Aorta (tissue), 5 donors: ENCODE results near the gene BICDL2. TPM values are rescaled to one million over a fixed set of nuclear protein-coding genes. Genes with fewer than 3 reads are reported as not detected.

ENCODE experiments used
- ATAC-seq: fragments of 200-7000 bp; cut with Tn5 transposase; one replicate; pipeline ENCODE4 v1.9.1; 2022; ENCODE audit warnings: moderate library complexity; ENCODE audit not compliant: low FRiP score
- DNase-seq, 2 donors: peaks; one replicate each; pipeline ENCODE4 v3.0.0-alpha.2; 2020
- H3K27ac ChIP-seq, 2 donors: one replicate each; pipeline ENCODE4 v1.5.1; 2013; ENCODE audit warnings: low read length in 2 of 2, mild to moderate bottlenecking in 2 of 2, moderate library complexity in 2 of 2, control low read depth in 1 of 2, inconsistent platforms in 1 of 2, low read depth in 1 of 2
- H3K27me3 ChIP-seq, 2 donors: one replicate each; pipeline ENCODE4 v1.6.1; 2013; ENCODE audit warnings: control low read depth in 1 of 2, low read length in 1 of 2, mild to moderate bottlenecking in 1 of 2, moderate library complexity in 1 of 2; ENCODE audit not compliant: insufficient read depth in 2 of 2, control insufficient read depth in 1 of 2
- H3K36me3 ChIP-seq, 2 donors: one replicate each; pipeline ENCODE4 v1.6.1; 2013; ENCODE audit warnings: control low read depth in 1 of 2, low read length in 1 of 2, mild to moderate bottlenecking in 1 of 2; ENCODE audit not compliant: insufficient read depth in 2 of 2, control insufficient read depth in 1 of 2
- H3K4me1 ChIP-seq, 2 donors: one replicate each; pipeline ENCODE4 v1.6.1; 2013; ENCODE audit warnings: low read length in 2 of 2, control low read depth in 1 of 2, mild to moderate bottlenecking in 1 of 2, moderate library complexity in 1 of 2; ENCODE audit not compliant: insufficient read depth in 2 of 2, control insufficient read depth in 1 of 2
- H3K4me3 ChIP-seq, 2 donors: one replicate each; pipeline ENCODE4 v1.5.1; 2013; ENCODE audit warnings: low read length in 2 of 2, control low read depth in 1 of 2, mild to moderate bottlenecking in 1 of 2
- H3K9me3 ChIP-seq: one replicate; pipeline ENCODE4 v1.6.1; 2013; ENCODE audit warnings: mild to moderate bottlenecking, low read length; ENCODE audit not compliant: control insufficient read depth
- WGBS, 2 donors: extraction: QIAGEN DNeasy Blood & Tissue Kit; methylation state at CpG; one replicate each; pipeline ENCODE4 v1.1.7; 2013; 5-methylcytosine and 5-hydroxymethylcytosine counted together
- intact Hi-C, 2 donors: fragments of 100-400 bp; cut with DNase I; formaldehyde crosslinking; loops; one replicate each; pipeline versions ENCODE4 v1.14.2 to v1.15.0; 2022
- polyA plus RNA-seq, 2 donors: library from polyadenylated mRNA; stranded (reverse); fragments of 200-250 nt; gene quantifications; one replicate each; pipeline ENCODE4 v1.2.3, GENCODE V29; 2013
- total RNA-seq, 2 donors: library from RNA; stranded (reverse); fragmentation: NEBNext Ultra II Directional; extraction: Animal tissue kit (Norgen Biotek cat#: 25700); gene quantifications; one replicate each; pipeline ENCODE4 v1.2.1, GENCODE V29; 2021
- donor health status: healthy with polysubstance abuse.
- donor health status: Bipolar disorder and iron deficiency.
- donor health status: DM: no; HTN: no; CAD: no.
- donor health status: DM: no; HTN: no; CAD: no.
- donor health status: DM: yes; HTN: yes; CAD: no.

Gene BICDL2
- total and polyA plus RNA-seq, 4 donors: 0.05 to 3.6 (median 0.14) TPM

DNA sequence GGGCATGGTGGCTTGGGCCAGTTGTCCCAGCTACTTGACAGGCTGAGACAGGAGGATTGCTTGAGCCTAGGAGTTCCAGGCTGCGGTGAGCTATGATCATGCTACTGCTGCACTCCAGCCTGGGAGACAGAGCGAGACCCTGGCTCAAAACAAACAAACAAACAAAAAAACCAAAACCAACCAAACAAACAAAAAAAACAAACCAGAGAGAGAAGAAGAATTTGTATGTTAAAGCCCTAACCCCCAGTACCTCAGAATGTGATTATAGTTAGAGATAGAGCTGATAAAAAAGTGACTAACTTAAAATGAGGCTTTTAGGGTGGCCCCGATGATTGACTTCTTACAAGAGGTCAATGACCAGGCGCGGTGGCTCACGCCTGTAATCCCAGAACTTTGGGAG, 8.0 kb upstream of the BICDL2 start:
- no peak overlapping the region for H3K4me3 ChIP-seq
- no peak overlapping the region for H3K27ac ChIP-seq
- intact Hi-C loops: no loop called here
- H3K27me3 ChIP-seq: no peaks in the 10 kb centered on the region
- ATAC-seq (no peak), DNase-seq (no peak)
- H3K9me3 ChIP-seq: no peaks in the 10 kb centered on the region
- 88 to 91% methylated on average over 6 of the region's 6 CpGs for WGBS, 2 donors
- no peaks in the 10 kb centered on the region for H3K36me3 ChIP-seq
- H3K4me1 ChIP-seq: no peaks in the 10 kb centered on the region

DNA sequence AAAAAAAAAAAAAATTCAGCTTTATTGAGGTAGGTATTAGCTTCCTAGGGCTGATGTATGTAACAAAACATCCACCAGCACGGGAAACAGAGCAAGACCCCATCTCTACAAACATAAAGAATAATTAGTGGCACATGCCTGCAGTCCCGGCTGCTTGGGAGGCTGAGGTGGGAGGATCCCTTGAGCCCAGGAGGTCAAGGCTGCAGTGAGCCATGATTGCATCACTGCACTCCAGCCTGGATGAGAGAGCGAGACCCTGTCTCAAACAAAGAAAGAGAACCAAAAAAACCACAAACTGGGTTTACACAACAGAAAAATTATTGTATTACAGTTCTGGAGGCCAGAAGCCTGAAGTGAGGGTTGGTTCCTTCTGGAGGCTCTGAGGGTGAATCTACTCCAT, 5.6 kb upstream of the BICDL2 start:
- DNase-seq (no peak), ATAC-seq (no peak)
- no peaks in the 10 kb centered on the region for H3K9me3 ChIP-seq
- peaks cover 0 to 1% of the 10 kb centered on the region in 2 donors for H3K27me3 ChIP-seq
- H3K36me3 ChIP-seq: no peaks in the 10 kb centered on the region
- H3K4me1 ChIP-seq: no peaks in the 10 kb centered on the region
- intact Hi-C loops: no loop called here
- no peak overlapping the region for H3K27ac ChIP-seq
- no peak overlapping the region for H3K4me3 ChIP-seq
- 84 to 93% methylated on average over 3 of the region's 3 CpGs for WGBS, 2 donors

DNA sequence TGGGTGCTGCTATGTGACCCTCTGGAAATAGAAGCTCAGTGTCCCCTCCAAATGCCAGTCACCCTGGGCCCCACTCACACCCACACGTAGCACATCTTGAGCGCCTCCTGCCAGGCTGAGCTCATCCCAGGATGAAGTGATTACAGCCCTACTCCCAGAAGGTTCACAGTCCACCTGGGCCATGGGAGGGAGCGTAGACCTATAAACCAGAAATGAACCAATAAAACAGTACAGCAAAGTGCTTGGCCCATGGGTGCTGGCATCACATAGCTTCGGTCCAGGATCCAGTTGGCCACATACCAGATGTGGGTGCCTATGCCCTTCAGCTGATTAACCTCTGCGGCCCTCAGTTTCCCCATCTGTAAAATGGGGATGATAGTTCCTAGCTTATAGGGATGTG, 2.2 kb upstream of the BICDL2 start:
- intact Hi-C loops: no loop called here
- no peaks in the 10 kb centered on the region for H3K4me1 ChIP-seq
- DNase-seq (no peak), ATAC-seq (no peak)
- 79 to 84% methylated on average over 5 of the region's 5 CpGs for WGBS, 2 donors
- peaks cover 0 to 1% of the 10 kb centered on the region in 2 donors for H3K27me3 ChIP-seq
- no peak overlapping the region for H3K4me3 ChIP-seq
- no peaks in the 10 kb centered on the region for H3K9me3 ChIP-seq
- H3K36me3 ChIP-seq: no peaks in the 10 kb centered on the region
- H3K27ac ChIP-seq: no peak overlapping the region

DNA sequence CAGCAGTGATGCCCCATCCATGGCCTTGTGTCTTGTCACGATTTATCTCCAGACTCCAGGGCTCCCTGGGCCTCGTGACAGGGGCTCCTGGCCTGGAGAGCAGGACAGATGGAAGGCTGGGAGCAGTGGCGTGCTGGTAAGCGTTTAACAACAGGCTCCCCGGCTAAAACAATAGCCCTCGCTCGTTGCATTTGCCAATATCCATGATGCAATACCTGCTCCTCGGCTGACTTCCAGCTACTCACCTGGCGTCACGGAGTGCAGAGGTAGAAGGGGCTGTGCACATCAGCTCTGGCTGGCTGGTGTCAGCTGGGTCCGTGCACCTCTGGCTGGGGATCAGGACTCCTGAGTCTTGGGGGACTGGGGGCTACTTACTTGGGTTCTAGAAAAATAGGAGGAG, 1.5 kb upstream of the BICDL2 start:
- Histone ChIP-seq H3K9me3 (no peaks in the 10 kb centered on the region), H3K36me3 (no peaks in the 10 kb centered on the region), H3K4me3 (no peak overlapping the region), H3K27me3 (peaks cover 0 to 1% of the 10 kb centered on the region in 2 donors), H3K4me1 (no peaks in the 10 kb centered on the region), H3K27ac (no peak overlapping the region)
- 47 to 49% methylated on average over 11 of the region's 11 CpGs for WGBS, 2 donors
- ATAC-seq (no peak), DNase-seq (no peak)
- intact Hi-C loops: no loop called here

DNA sequence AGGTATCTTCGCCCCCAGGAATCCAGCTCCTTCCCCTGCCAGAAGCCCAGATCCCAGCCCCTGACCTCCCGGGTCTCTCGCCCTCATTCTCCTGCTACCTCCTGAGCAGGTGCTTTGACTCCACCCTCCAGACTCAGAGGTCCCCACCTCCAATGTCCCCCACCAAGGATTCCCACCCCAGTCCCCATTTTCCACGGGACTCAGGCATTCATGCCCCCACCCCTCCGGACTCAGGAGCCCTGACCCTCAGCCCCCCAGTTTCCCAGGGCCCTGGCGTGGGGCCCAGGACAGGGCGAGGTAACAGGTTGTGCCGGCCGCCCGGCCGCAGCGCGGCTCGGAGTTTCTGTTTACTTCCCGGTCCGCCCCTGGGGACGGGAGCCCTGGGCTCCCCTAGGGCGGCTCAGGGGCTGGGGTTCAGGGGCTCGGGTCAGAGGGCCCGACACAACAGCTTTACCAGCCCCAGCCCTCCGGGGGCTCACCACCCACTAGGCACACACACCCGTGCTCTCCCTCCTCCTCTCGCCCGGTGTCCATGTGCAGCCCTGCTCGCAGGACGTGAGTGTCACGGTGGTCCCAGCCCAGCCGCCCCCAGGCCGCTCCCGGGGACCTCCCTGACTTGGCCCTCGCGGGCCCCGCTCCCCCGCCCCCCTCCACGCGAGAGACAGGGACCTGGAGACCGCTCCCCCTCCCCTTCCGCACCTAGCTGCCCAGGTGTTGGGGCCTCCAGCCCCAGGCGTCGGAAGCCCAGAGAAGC, 595 bp downstream of the BICDL2 start:
- H3K4me3 ChIP-seq: no peak overlapping the region
- intact Hi-C loops: no loop called here
- 2 to 3% methylated on average over 28 to 40 of the region's 40 CpGs for WGBS, 2 donors
- no peaks in the 10 kb centered on the region for H3K36me3 ChIP-seq
- no peak for ATAC-seq
- no peak overlapping the region for H3K27ac ChIP-seq
- no peaks in the 10 kb centered on the region for H3K9me3 ChIP-seq
- no peak for DNase-seq
- no peaks in the 10 kb centered on the region for H3K4me1 ChIP-seq
- H3K27me3 ChIP-seq: peaks cover 0 to 1% of the 10 kb centered on the region in 2 donors

DNA sequence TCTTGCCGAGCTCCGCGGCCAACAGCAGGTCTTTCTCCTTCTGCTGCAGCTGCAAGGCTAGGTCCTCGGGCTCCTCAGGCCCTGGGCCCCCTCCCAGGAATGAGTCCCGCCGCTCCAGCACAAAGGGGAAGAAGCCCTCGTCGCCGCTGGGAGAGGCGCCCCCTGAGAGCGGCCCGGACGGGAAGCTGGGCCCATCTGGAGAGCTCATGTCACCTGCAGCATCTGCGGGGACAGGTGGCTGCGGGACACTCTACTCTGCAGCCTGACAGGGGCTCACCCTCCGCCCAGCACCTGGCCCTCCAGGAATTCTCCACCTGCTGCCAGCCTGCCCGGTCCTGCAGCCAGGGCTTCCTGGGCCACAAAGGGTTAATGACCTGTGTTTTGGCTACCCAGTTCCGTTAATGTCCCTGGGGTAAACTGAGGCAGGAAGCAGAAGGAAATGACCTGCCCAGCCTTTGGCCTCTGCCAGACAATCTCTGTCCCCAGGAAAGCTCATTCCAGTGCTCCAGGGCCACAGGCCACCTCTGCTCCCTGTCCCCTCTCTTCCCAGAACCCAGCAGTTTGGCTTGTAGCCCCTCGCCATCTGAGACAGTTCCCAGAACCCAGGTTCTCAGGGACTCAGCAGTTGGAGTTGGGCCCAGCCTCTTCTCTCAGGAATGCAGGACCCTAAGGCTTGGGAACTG, 1.3 kb downstream of the BICDL2 start:
- Histone ChIP-seq H3K36me3 (no peaks in the 10 kb centered on the region), H3K4me1 (no peaks in the 10 kb centered on the region), H3K27ac (no peak overlapping the region), H3K4me3 (no peak overlapping the region), H3K9me3 (no peaks in the 10 kb centered on the region), H3K27me3 (peaks cover 0 to 1% of the 10 kb centered on the region in 2 donors)
- 47 to 54% methylated on average over 19 of the region's 19 CpGs for WGBS, 2 donors
- ATAC-seq: no peak
- DNase-seq: no peak
- intact Hi-C loops: no loop called here

DNA sequence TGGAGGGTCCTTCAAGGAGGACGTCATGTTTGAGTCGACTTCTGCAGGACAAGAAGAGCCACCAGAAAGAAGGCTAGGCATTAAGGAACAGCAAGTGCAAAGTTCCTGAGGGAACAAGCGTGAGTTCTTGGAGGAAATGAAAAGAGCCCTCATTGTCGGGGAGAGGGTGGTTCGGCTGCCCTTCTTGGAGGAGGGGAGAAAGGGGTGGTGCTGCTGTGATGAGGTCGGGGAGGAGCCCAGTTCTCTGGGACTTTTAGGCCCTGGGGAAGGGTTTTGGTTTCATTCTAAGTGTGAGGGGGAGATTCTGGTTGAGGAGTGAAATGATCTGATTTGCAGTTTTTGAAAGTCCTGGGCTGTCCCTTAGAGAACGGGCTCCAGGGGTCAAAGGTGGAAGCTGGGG, 4.1 kb downstream of the BICDL2 start:
- Histone ChIP-seq H3K27ac (no peak overlapping the region), H3K9me3 (no peaks in the 10 kb centered on the region), H3K4me1 (no peaks in the 10 kb centered on the region), H3K36me3 (no peaks in the 10 kb centered on the region), H3K4me3 (no peak overlapping the region), H3K27me3 (no peaks in the 10 kb centered on the region)
- ATAC-seq: no peak
- 34 to 54% methylated on average over 7 of the region's 7 CpGs for WGBS, 2 donors
- no peak for DNase-seq
- intact Hi-C loops: no loop called here

DNA sequence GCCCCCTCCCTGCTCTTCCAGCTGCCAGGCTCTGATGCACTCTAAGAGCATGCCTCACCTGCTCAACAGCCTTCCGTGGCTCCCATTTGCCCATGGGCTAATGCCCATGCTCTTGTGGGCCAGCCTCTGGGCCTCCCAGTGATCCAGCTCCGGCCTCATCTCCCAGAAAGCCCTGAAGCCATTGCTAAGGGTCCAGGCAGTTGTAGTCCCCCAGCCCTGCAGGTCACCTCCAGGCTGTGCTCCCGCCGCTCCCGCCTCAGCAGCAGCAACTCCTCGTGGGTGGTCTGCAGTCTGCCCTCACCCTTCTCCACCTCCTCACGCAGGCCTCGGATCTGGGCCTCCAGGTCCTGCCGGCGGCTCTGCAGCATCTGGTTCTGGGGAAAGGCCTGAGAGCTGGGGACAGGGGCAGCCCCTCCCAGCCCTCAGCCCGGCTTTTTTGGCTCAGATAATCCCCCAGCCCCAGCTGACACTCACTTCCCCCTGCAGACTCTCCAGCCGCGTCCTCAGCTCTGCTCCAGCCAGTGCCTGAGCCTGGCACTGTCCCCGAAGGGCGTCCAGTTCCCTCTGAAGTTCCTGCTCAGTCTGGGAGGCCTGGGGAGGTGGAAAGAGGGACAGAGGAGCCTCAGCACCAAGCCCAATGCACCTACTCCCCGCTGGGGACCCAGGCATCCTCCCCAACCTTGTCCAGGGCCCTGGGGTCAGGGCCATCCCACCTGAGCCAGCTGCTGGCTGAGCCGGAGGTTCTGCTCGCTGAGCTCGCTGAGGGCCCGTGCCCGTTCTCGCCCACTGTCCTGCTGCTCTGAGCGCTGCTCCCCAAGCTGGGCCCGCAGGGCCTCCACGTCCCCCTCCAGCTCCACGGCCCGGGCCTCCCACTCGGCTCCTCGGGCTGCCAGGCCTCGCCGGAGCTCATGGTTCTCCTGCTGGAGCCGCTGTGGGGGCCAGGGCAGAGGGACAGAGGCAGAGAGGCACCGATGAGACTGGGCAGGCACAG, 6.2 kb downstream of the BICDL2 start:
- no peaks in the 10 kb centered on the region for H3K9me3 ChIP-seq
- ATAC-seq: no peak
- H3K27ac ChIP-seq: no peak overlapping the region
- no peak for DNase-seq
- no peaks in the 10 kb centered on the region for H3K4me1 ChIP-seq
- no peaks in the 10 kb centered on the region for H3K27me3 ChIP-seq
- intact Hi-C loops: no loop called here
- peaks cover 0 to 1% of the 10 kb centered on the region in 2 donors for H3K36me3 ChIP-seq
- H3K4me3 ChIP-seq: no peak overlapping the region
- 88 to 91% methylated on average over 33 of the region's 33 CpGs for WGBS, 2 donors
